ENCODE measurements around the gene EEF1G. TPM values are rescaled to one million over a fixed set of nuclear protein-coding genes. Genes with fewer than 3 reads are reported as not detected.
A peak's percentile ranks its signal among the peaks of the same experiment; 100 is the strongest.
"Not testable (repeated sequence)": the region's sequence is repeated elsewhere in the genome, so short reads cannot be mapped to it uniquely, and the experiment has no call there.

The EEF1G gene
- total RNA-seq, 4 donors from 2014 or later, result 1,003 to 1,250 (median 1,110) TPM

- Histone ChIP-seq H3K4me3 (no peak overlapping the region), H3K27me3 (no peaks in the 10 kb centered on the region), H3K36me3 (peaks cover 0 to 18% (median 2%) of the 10 kb centered on the region in 3 donors), H3K27ac (peak overlapping the region; percentile 75 to 98 (median 97)), H3K9me3 (no peaks in the 10 kb centered on the region), H3K4me1 (peaks cover 12 to 95% (median 72%) of the 10 kb centered on the region in 4 donors)
- peak in 1 of 2 donors; percentile 43 for DNase-seq (ENCODE audit: low spot score in 2 of 2)
- TF ChIP-seq CTCF (IDR thresholded peaks at IDR 0.05) (no peak), POLR2A (IDR thresholded peaks at IDR 0.05) (no peak), EP300 (IDR thresholded peaks at IDR 0.05) (no peak)
- 50 to 72% methylated on average over 5 to 7 of the region's 7 CpGs for WGBS, 2 donors
These were observed 19.1 kb downstream of the EEF1G start for GRCh38 chr11:62554387-62555167.

- TF ChIP-seq CTCF (IDR thresholded peaks at IDR 0.05) (no peak), POLR2A (IDR thresholded peaks at IDR 0.05) (no peak), EP300 (IDR thresholded peaks at IDR 0.05) (no peak)
- H3K4me3 ChIP-seq, result peak overlapping the region in 3 of 4 donors; percentile 0 to 32 (median 10)
- DNase-seq (ENCODE audit: low spot score in 2 of 2), result no peak
- peaks cover 12 to 97% (median 77%) of the 10 kb centered on the region in 4 donors for H3K4me1 ChIP-seq
- no peaks in the 10 kb centered on the region for H3K27me3 ChIP-seq
- H3K36me3 ChIP-seq, result peaks cover 0 to 11% (median 0%) of the 10 kb centered on the region in 3 donors
- no peaks in the 10 kb centered on the region for H3K9me3 ChIP-seq
- peak overlapping the region; percentile 75 to 98 (median 97) for H3K27ac ChIP-seq
- 51 to 60% methylated on average over 8 of the region's 8 CpGs for WGBS, 2 donors
These were observed 19.8 kb downstream of the EEF1G start for GRCh38 chr11:62553839-62554361.

- Histone ChIP-seq H3K36me3 (peaks cover 0 to 4% (median 0%) of the 10 kb centered on the region in 3 donors), H3K4me1 (peaks cover 12 to 100% (median 83%) of the 10 kb centered on the region in 4 donors), H3K9me3 (no peaks in the 10 kb centered on the region), H3K27me3 (no peaks in the 10 kb centered on the region), H3K27ac (peak overlapping the region; percentile 75 to 98 (median 97)), H3K4me3 (peak overlapping the region; percentile 0 to 32 (median 14))
- TF ChIP-seq EP300 (IDR thresholded peaks at IDR 0.05) (peak; percentile 79 to 97), CTCF (IDR thresholded peaks at IDR 0.05) (peak in 2 of 5 experiments; percentile 25 to 26), POLR2A (IDR thresholded peaks at IDR 0.05) (peak; percentile 25 to 73)
- peak; percentile 79 to 83 for DNase-seq (ENCODE audit: low spot score in 2 of 2)
- WGBS, 2 donors, result 2 to 3% methylated on average over 15 of the region's 15 CpGs
These were observed 20.4 kb downstream of the EEF1G start for GRCh38 chr11:62553080-62553838.

- Histone ChIP-seq H3K9me3 (no peaks in the 10 kb centered on the region), H3K4me3 (peak overlapping the region; percentile 0 to 32 (median 14)), H3K27me3 (no peaks in the 10 kb centered on the region), H3K4me1 (peaks cover 12 to 100% (median 85%) of the 10 kb centered on the region in 4 donors), H3K27ac (peak overlapping the region; percentile 75 to 98 (median 97)), H3K36me3 (no peaks in the 10 kb centered on the region)
- TF ChIP-seq CTCF (IDR thresholded peaks at IDR 0.05) (no peak), POLR2A (IDR thresholded peaks at IDR 0.05) (no peak), EP300 (IDR thresholded peaks at IDR 0.05) (no peak)
- WGBS, 2 donors, result 13 to 22% methylated on average over 4 of the region's 4 CpGs
- DNase-seq (ENCODE audit: low spot score in 2 of 2), result no peak
These were observed 21.1 kb downstream of the EEF1G start for GRCh38 chr11:62552485-62553079.

- H3K27ac ChIP-seq, result peak overlapping the region in 3 of 4 donors; percentile 96 to 98 (median 98)
- 91 to 92% methylated on average over 2 of the region's 2 CpGs for WGBS, 2 donors
These were observed 23.2 kb downstream of the EEF1G start for GRCh38 chr11:62550478-62550877.

More at GRCh38 chr11:62550478-62550877, 23.2 kb downstream of the EEF1G start:
- not testable (repeated sequence) for H3K9me3 ChIP-seq; H3K36me3 ChIP-seq; H3K27me3 ChIP-seq; H3K4me3 ChIP-seq; DNase-seq (ENCODE audit: low spot score in 2 of 2)
- H3K4me1 ChIP-seq, result peaks cover 3 to 82% (median 67%) of the 10 kb centered on the region in 4 donors
